GM19099 (cell line): ENCODE results near the gene SCAANT1.

ENCODE experiments used
- POLR2A ChIP-seq: IDR thresholded peaks from 3 replicates; pipeline ENCODE4 v1.6.1; 2011; ENCODE audit warnings: low read depth; ENCODE audit not compliant: insufficient read length; ENCODE audit errors: extremely low read depth

Gene SCAANT1

DNA sequence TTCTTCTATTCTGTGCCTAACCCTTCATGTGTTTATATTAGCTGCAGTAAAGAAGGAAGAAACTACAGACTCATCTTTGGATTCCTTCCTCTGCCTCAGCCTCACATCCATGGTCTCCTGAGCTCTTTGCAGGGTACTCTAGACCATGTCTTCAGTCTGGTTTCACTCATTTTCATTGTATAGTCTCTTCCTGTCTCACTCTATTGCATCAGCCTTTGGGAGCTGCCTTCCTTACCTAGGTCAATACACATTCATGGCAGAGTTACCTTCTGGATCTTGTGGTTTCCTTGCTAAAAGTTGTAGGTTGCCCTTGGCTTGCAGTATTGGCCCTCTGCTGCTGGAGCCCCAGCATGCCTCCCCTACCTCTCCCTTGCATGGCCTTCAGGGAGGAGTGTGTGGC, 31.5 kb upstream of the SCAANT1 start:
- TF ChIP-seq POLR2A: no peak

- no peak for TF ChIP-seq POLR2A
These were observed 30.3 kb upstream of the SCAANT1 start for GRCh38 chr3:63942528-63942927.

DNA sequence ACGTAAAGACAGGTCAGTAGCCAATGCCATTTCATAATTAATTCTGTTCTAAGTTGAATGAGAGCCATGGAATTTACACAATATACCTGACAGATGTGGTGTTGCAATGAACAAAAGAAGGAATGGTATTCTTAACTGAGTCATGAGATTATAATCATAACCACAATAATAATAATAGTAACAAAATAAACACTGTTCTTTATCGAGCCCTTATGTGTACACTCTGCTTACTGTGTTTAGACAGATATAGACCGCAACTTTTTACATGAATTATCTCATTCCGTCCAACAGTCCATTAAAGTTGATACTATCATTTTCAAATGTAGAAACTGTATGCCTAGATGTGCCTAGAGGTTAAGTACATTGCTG, 28.2 kb upstream of the SCAANT1 start:
- no peak for TF ChIP-seq POLR2A

GRCh38 chr3:63937661-63938651, 25.8 kb upstream of the SCAANT1 start:
- no peak for TF ChIP-seq POLR2A

DNA sequence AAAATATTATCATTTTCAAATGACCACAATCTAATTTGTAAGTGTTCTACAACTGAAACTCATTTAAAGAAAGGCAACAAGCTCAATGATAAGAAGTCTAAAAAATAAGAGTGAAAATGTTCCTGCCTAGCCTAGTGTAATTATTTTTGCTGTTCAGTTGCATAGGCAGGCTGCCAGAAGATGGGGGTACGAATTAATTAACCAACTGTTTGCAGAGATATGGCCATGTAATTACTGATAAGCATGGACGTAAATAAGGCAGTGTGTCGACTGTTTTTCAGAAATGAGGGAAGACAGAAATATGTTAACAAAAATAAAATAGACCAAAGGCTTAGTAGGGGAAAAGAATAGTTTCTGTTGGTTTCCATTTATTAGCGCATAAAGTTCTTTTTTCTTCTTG, 24.7 kb upstream of the SCAANT1 start:
- TF ChIP-seq POLR2A: no peak

DNA sequence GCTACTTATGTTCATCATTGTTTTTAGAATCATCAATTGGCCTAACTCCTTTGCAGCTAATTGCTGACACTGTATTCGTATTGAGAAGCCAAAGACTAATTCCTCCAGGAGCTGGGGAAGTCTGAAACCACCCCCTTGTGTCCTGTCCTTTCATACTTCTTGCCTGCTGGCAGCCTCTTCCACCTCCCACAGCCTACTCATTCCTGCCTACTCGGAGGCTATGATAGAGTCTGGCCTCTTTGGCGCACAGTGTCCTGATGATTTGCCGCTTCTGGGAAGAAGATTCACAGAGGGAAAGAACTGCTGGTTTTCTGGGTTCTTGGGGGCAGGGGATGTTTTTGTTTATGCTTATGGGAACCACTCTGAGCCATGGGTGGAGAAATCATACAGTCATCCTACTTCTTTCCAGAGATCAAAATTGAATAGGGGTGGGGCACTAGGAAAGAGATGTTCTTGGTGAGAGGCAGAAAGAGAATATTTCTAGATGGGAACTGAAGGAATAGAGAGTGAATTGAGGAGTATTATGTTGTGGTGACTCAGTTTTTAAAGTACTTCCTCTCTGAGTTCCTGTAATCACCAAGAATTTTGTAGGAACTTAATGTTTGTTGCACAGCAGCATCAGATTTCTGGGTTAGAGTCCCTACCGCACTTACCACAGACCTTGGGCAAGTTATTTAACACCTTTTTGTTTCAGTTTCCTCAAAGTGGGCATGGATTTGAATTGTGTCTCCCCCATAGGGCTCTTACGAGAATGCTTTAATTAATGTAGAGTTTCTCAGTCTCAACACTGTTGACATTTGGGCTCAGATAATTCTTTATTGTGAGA, 22.1 kb upstream of the SCAANT1 start:
- no peak for TF ChIP-seq POLR2A

DNA sequence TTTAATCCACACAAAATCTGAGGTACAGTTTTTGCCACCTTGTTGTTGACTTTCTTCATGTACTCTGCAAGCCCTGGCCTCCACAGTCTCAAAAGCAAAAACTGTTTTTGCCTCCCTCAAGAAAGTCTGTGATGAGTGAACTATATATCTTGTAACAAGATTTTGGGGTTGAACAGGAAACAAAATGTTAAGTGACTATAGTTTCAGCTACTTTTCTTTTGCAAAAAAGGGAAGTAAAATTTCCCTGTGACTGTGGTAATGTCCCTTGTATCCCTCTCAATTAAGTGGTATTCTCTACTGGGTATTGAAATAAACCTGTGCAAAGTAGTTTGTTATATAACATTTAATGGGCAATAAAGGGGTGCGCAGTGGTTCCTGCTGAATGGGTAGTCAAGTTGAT, 21.3 kb upstream of the SCAANT1 start:
- no peak for TF ChIP-seq POLR2A

DNA sequence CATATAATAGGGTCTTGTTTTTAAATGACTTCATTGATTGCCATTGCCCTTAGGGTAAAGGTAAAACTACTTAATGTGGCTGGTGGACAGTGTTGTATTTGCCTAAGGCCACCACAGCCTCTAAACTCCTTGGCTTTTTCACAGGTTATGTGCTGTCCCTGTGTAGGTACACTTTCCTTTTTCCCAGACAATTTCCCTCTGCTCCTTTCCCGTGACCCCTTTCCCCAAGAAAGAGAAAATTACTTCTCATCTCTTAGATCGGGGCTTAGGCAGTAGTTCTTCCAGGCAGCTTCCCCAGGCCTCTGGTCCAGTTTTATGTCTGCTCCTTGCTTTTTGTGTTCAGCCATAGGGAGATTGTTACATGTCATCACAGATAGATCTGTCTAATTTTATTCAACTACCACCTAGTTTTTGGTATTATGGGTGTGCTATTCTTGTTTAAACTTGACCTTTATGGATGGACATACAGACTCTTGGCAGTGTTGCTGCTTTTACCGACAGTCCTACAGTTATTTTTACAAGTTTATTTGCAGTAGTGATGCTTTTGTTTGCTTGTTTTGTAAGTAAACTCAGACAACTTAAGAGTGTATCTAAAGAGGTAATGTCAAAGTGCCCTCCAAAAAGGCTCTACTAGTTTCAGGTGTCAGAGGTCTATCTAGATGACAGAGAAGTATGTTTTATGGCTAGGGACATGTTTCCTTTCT, 20.5 kb upstream of the SCAANT1 start:
- no peak for TF ChIP-seq POLR2A

- TF ChIP-seq POLR2A: no peak
These were observed 19.1 kb upstream of the SCAANT1 start for GRCh38 chr3:63931290-63931689.

- no peak for TF ChIP-seq POLR2A
These were observed 15.5 kb upstream of the SCAANT1 start for GRCh38 chr3:63927422-63928280.

DNA sequence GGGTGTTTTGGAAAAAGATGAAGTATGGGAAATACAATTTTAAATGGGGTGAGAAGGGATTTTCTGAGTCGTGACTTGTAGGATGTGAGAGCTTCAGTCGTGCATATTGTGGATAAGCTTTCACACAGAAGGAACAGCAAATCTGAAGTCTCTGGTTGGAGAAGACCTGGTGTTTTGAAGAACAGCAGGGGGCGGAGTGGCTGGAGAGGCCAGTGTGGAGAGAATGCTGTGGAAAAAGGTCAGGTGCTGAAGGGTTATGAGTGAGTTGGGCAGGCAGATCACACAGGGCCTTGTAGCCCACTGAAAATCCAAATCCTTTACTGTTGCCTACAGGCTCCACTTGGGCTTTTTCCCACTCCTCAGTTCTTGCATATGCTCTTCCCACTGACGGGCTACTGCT, 14.1 kb upstream of the SCAANT1 start:
- TF ChIP-seq POLR2A: no peak

DNA sequence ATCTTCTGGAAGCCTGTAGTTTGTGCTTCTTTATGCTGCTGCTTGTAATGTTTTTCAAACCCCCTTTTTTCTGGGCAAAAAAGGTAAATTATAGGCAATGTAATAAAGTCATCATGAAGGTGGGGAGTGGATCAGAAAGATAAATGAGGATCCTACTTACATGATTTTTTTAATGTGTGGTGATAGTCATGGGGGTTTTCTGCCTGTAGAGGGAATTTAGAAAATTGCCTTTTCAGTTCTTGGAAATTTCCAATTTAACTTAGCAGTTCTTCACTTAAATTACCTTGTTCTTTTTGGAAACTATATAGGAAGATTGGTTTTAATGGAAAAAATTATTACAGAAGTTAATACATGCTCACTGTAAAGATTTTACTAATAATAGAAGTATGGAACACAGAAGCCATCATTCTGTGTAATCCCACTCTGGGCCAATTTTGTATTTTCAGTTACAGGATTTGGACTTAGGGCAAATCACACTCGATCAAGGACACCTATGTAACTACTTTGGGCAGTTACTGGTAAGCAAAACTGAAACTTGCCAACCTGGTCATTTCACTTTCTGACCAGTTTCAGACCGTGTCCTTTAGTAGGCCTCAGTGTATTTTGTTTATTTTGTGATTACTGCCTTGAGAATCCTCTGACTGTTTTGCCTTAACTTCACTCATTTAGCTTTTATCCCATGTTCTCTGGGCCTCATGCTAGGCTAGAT, 10.5 kb upstream of the SCAANT1 start:
- no peak for TF ChIP-seq POLR2A

DNA sequence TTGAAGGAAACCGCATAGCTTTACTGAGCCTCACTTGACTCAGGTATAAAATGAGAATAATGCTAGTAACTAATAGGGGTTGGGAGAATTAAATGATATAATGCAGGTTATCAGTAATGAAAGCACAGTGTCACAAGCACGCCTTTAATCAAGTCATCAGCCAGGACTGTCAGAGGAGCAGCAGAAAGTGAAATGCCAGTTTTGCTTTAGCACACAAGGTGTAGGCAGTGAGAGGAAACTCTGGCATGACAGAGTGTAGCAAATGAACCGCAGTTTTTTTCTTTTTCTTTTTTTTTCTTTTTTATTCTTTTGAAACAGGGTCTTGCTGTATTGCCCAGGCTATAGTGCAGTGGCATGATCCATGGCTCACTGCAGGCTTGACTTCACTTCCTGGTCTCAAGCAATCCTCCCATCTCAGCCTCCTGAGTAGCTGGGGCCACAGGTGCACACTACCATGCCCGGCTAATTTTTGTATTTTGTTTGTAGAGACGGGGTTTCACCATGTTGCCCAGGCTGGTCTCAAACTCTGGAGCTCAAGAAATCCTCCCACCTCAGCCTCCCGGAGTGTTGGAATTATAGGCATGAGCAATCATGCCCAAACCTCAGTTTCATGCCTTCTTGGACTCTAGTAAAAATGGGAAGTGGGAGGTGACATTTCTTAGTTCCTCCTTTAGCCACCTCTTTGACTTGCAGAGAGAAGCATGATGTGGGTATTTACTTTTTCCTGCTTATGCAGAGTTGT, 9.7 kb upstream of the SCAANT1 start:
- TF ChIP-seq POLR2A: no peak
